Measurements from ENCODE around the gene POU2F2. TPM values are rescaled to one million over a fixed set of nuclear protein-coding genes. Genes with fewer than 3 reads are reported as not detected.

The POU2F2 gene
- total RNA-seq, 4 donors from 2014 or later, result 0.93 to 1.8 (median 1.5) TPM

GRCh38 chr19:42078058-42078457 is 54.2 kb downstream of the POU2F2 start:
- Histone ChIP-seq H3K27ac (no peak overlapping the region), H3K4me3 (no peak overlapping the region), H3K9me3 (no peaks in the 10 kb centered on the region), H3K27me3 (no peaks in the 10 kb centered on the region), H3K4me1 (peaks cover 0 to 31% (median 17%) of the 10 kb centered on the region in 3 donors), H3K36me3 (peaks cover 0 to 45% of the 10 kb centered on the region in 2 donors)
- no peak for ATAC-seq
- TF ChIP-seq EP300 (IDR thresholded peaks at IDR 0.05), result no peak
- TF ChIP-seq CTCF (IDR thresholded peaks at IDR 0.05), result no peak
- no peak for TF ChIP-seq POLR2A (IDR thresholded peaks at IDR 0.05)
- TF ChIP-seq POLR2AphosphoS5 (IDR thresholded peaks at IDR 0.05), result no peak
- 75 to 80% methylated on average over 1 of the region's 1 CpG for WGBS, 2 donors (ENCODE audit: low coverage in 1 of 2)

GRCh38 chr19:42076380-42076944 is 55.8 kb downstream of the POU2F2 start:
- 0% methylated on average over 8 to 10 of the region's 33 CpGs for WGBS, 2 donors (ENCODE audit: low coverage in 1 of 2)
- peaks cover 0 to 31% (median 17%) of the 10 kb centered on the region in 3 donors for H3K4me1 ChIP-seq
- ATAC-seq, result no peak
- H3K9me3 ChIP-seq, result no peaks in the 10 kb centered on the region
- peaks cover 0 to 32% of the 10 kb centered on the region in 2 donors for H3K36me3 ChIP-seq
- TF ChIP-seq CTCF (IDR thresholded peaks at IDR 0.05) (peak in 1 of 4 experiments; percentile 9), POLR2A (IDR thresholded peaks at IDR 0.05) (no peak)
- peak overlapping the region; percentile 48 to 97 (median 96) for H3K27ac ChIP-seq
- no peaks in the 10 kb centered on the region for H3K27me3 ChIP-seq
- H3K4me3 ChIP-seq, result peak overlapping the region; percentile 67 to 86

GRCh38 chr19:42075616-42076379 is 56.4 kb downstream of the POU2F2 start, which contains the start of gene ZNF574:
TSS of gene ZNF574 (plus strand) at chr19:42076166. CDS start at chr19:42078607, 2,441 bp downstream.
- H3K4me1 ChIP-seq, result peaks cover 0 to 36% (median 17%) of the 10 kb centered on the region in 3 donors
- H3K9me3 ChIP-seq, result no peaks in the 10 kb centered on the region
- H3K27ac ChIP-seq, result peak within 1 kb of the TSS; percentile 85 to 97 (median 96)
- WGBS, 2 donors (ENCODE audit: low coverage in 1 of 2), result 0 to 1% methylated on average over 19 to 23 of the region's 80 CpGs
- H3K36me3 ChIP-seq, result peaks cover 0 to 25% of the 10 kb centered on the region in 2 donors
- H3K4me3 ChIP-seq, result peak within 1 kb of the TSS; percentile 67 to 86
- H3K27me3 ChIP-seq, result no peaks in the 10 kb centered on the region
- TF ChIP-seq POLR2AphosphoS5 (IDR thresholded peaks at IDR 0.05), result peak; percentile 80
- no peak for TF ChIP-seq EP300 (IDR thresholded peaks at IDR 0.05)
- no peak for TF ChIP-seq CTCF (IDR thresholded peaks at IDR 0.05)
- TF ChIP-seq POLR2A (IDR thresholded peaks at IDR 0.05), result peak; percentile 80 to 84
- ATAC-seq, result peak; percentile 99

- 0 to 11% methylated on average over 3 of the region's 3 CpGs for WGBS, 2 donors (ENCODE audit: low coverage in 1 of 2)
These were observed 57.0 kb downstream of the POU2F2 start for GRCh38 chr19:42075364-42075615.

More at GRCh38 chr19:42075364-42075615, 57.0 kb downstream of the POU2F2 start:
- no peak for TF ChIP-seq EP300 (IDR thresholded peaks at IDR 0.05)
- TF ChIP-seq POLR2AphosphoS5 (IDR thresholded peaks at IDR 0.05), result no peak
- no peak for TF ChIP-seq CTCF (IDR thresholded peaks at IDR 0.05)
- TF ChIP-seq POLR2A (IDR thresholded peaks at IDR 0.05), result no peak
- peak overlapping the region; percentile 55 to 67 for H3K4me3 ChIP-seq
- H3K27ac ChIP-seq, result peak overlapping the region; percentile 85 to 97 (median 96)
- H3K4me1 ChIP-seq, result peaks cover 0 to 41% (median 19%) of the 10 kb centered on the region in 3 donors
- no peaks in the 10 kb centered on the region for H3K27me3 ChIP-seq
- H3K9me3 ChIP-seq, result no peaks in the 10 kb centered on the region
- ATAC-seq, result no peak
- peaks cover 0 to 20% of the 10 kb centered on the region in 2 donors for H3K36me3 ChIP-seq
